ENCODE data around the gene DGKQ. TPM values are rescaled to one million over a fixed set of nuclear protein-coding genes. Genes with fewer than 3 reads are reported as not detected.

Gene DGKQ
- total and polyA plus RNA-seq, 2 experiments from 2014 or later: 4.0 to 22.4 TPM

- Histone ChIP-seq H4K20me1 (replicated peaks; ENCODE audit: insufficient read depth) (no peaks in the 10 kb centered on the region; the same call in 1 of the 2 replicates), H2AFZ (no peak overlapping the region), H3K9me2 (ENCODE audit: insufficient read depth) (no peaks in the 10 kb centered on the region), H3K27me3 (ENCODE audit: insufficient read depth) (peaks cover 2% of the 10 kb centered on the region; the same call in 1 of the 2 replicates), H3F3A (replicated peaks; ENCODE audit: low read depth) (no peaks in the 10 kb centered on the region), H3K4me2 (no peak overlapping the region), H3K79me2 (replicated peaks; ENCODE audit: insufficient read depth) (no peaks in the 10 kb centered on the region), H3K4me1 (ENCODE audit: insufficient read depth) (no peaks in the 10 kb centered on the region), H3K36me3 (ENCODE audit: insufficient read depth) (no peaks in the 10 kb centered on the region), H3K4me3 (no peak overlapping the region), H3K27ac (ENCODE audit: low read depth) (no peak overlapping the region)
- Mint-ChIP-seq H3K27ac (no peak overlapping the region), H3K36me3 (ENCODE audit: low read depth) (no peaks in the 10 kb centered on the region), H3K27me3 (ENCODE audit: insufficient read depth, low read depth, poor library complexity) (peaks cover 8% of the 10 kb centered on the region), H3K4me3 (no peak overlapping the region), H3K4me1 (no peaks in the 10 kb centered on the region), H3K9me3 (no peaks in the 10 kb centered on the region)
- peak; percentile 15 for ATAC-seq
- TF ChIP-seq JUNB (IDR thresholded peaks at IDR 0.05; ENCODE audit: unreplicated experiment) (no peak), CTCF (conservative IDR thresholded peaks at IDR 0.05; ENCODE audit: low read depth in 2 of 2) (peak in 1 of 2 experiments; percentile 53; a peak in 2 of 4 replicates)
- DNase-seq (ENCODE audit: low spot score): no peak
Measured at GRCh38 chr4:962231-963208, 10.8 kb downstream of the DGKQ start.

GRCh38 chr4:961351-962230, 11.8 kb downstream of the DGKQ start:
- Mint-ChIP-seq H3K27me3 (ENCODE audit: insufficient read depth, low read depth, poor library complexity) (peaks cover 6% of the 10 kb centered on the region), H3K4me1 (no peaks in the 10 kb centered on the region), H3K36me3 (ENCODE audit: low read depth) (no peaks in the 10 kb centered on the region), H3K27ac (no peak overlapping the region), H3K4me3 (no peak overlapping the region), H3K9me3 (no peaks in the 10 kb centered on the region)
- Histone ChIP-seq H3K27ac (ENCODE audit: low read depth) (no peak overlapping the region), H3K79me2 (replicated peaks; ENCODE audit: insufficient read depth) (no peaks in the 10 kb centered on the region), H3F3A (replicated peaks; ENCODE audit: low read depth) (no peaks in the 10 kb centered on the region), H3K27me3 (ENCODE audit: insufficient read depth) (no peaks in the 10 kb centered on the region), H3K9me2 (ENCODE audit: insufficient read depth) (no peaks in the 10 kb centered on the region), H3K4me2 (no peak overlapping the region), H3K36me3 (ENCODE audit: insufficient read depth) (no peaks in the 10 kb centered on the region), H4K20me1 (replicated peaks; ENCODE audit: insufficient read depth) (no peaks in the 10 kb centered on the region; the same call in 1 of the 2 replicates), H3K4me3 (no peak overlapping the region), H3K4me1 (ENCODE audit: insufficient read depth) (no peaks in the 10 kb centered on the region), H2AFZ (no peak overlapping the region)
- DNase-seq (ENCODE audit: low spot score) (no peak), ATAC-seq (no peak)
- TF ChIP-seq JUNB (IDR thresholded peaks at IDR 0.05; ENCODE audit: unreplicated experiment) (no peak), ZNF114 (CRISPR knock-in tag; IDR thresholded peaks at IDR 0.05) (no peak), CREB1 (CRISPR knock-in tag; IDR thresholded peaks at IDR 0.05; ENCODE audit: low read depth) (no peak), ZNF331 (CRISPR knock-in tag; IDR thresholded peaks at IDR 0.05; ENCODE audit: low read depth) (no peak), POLR2AphosphoS5 (IDR thresholded peaks at IDR 0.05; ENCODE audit: low read depth) (no peak), NANOG (IDR thresholded peaks at IDR 0.05; ENCODE audit: borderline replicate concordance) (no peak), EZH2 (IDR thresholded peaks at IDR 0.05; ENCODE audit: low read depth, unreplicated experiment) (no peak), ETS1 (IDR thresholded peaks at IDR 0.05) (no peak), STAT1 (IDR thresholded peaks at IDR 0.05; ENCODE audit: unreplicated experiment) (no peak), REST (IDR thresholded peaks at IDR 0.05; ENCODE audit: unreplicated experiment) (no peak), EZH2phosphoT487 (IDR thresholded peaks at IDR 0.05; ENCODE audit: unreplicated experiment) (no peak)

Measured in GM23338 (cell line).